Stimulated activated memory B cell treated with anti-CD40 and anti-IgM and Interleukin-4, amounts not matched to agents 10 μg/mL and 1 μg/mL and 100 μg/mL, for 72 hours (primary cell): ENCODE measurements around the gene UVSSA.
"Not testable (repeated sequence)": the region's sequence is repeated elsewhere in the genome, so short reads cannot be mapped to it uniquely, and the experiment has no call there.

ENCODE experiments used
- ATAC-seq: fragments of 150-1000 bp; cut with Tn5 transposase; 2 replicates; pipeline ENCODE4 v1.10.0; 2021
- H3K27ac Mint-ChIP-seq: one replicate; pipeline ENCODE4 v1.8.0; 2022; ENCODE audit warnings: mild to moderate bottlenecking, mixed read lengths
- H3K27me3 Mint-ChIP-seq: one replicate; pipeline ENCODE4 v1.8.0; 2022; ENCODE audit warnings: mixed read lengths
- H3K36me3 Mint-ChIP-seq: one replicate; pipeline ENCODE4 v1.8.0; 2022; ENCODE audit warnings: mixed read lengths
- H3K4me1 Mint-ChIP-seq: one replicate; pipeline ENCODE4 v1.8.0; 2022; ENCODE audit warnings: mixed read lengths
- H3K4me3 Mint-ChIP-seq: one replicate; pipeline ENCODE4 v1.8.0; 2022; ENCODE audit warnings: mild to moderate bottlenecking, moderate library complexity, mixed read lengths
- H3K9me3 Mint-ChIP-seq: one replicate; pipeline ENCODE4 v1.8.0; 2022; ENCODE audit warnings: mixed read lengths

Gene UVSSA

GRCh38 chr4:1312821-1313640 lies 34.0 kb upstream of the UVSSA start:
- H3K9me3 Mint-ChIP-seq = peaks cover 3% of the 10 kb centered on the region
- H3K36me3 Mint-ChIP-seq = peaks cover 71% of the 10 kb centered on the region
- H3K4me3 Mint-ChIP-seq = no peak overlapping the region
- H3K27me3 Mint-ChIP-seq = no peaks in the 10 kb centered on the region
- peaks cover 25% of the 10 kb centered on the region for H3K4me1 Mint-ChIP-seq
- ATAC-seq = no peak
- no peak overlapping the region for H3K27ac Mint-ChIP-seq

GRCh38 chr4:1315306-1315705 lies 31.7 kb upstream of the UVSSA start:
- Mint-ChIP-seq H3K36me3 (peaks cover 70% of the 10 kb centered on the region), H3K27ac (no peak overlapping the region), H3K4me3 (no peak overlapping the region), H3K4me1 (peaks cover 4% of the 10 kb centered on the region), H3K27me3 (no peaks in the 10 kb centered on the region), H3K9me3 (peaks cover 3% of the 10 kb centered on the region)
- no peak for ATAC-seq

GRCh38 chr4:1315836-1316536 lies 31.0 kb upstream of the UVSSA start:
- H3K4me1 Mint-ChIP-seq = no peaks in the 10 kb centered on the region
- H3K4me3 Mint-ChIP-seq = no peak overlapping the region
- no peak overlapping the region for H3K27ac Mint-ChIP-seq
- peaks cover 3% of the 10 kb centered on the region for H3K9me3 Mint-ChIP-seq
- no peak for ATAC-seq
- H3K36me3 Mint-ChIP-seq = peaks cover 71% of the 10 kb centered on the region
- H3K27me3 Mint-ChIP-seq = no peaks in the 10 kb centered on the region

- Mint-ChIP-seq H3K9me3 (peaks cover 3% of the 10 kb centered on the region), H3K27me3 (no peaks in the 10 kb centered on the region), H3K4me3 (no peak overlapping the region), H3K36me3 (peaks cover 76% of the 10 kb centered on the region), H3K4me1 (no peaks in the 10 kb centered on the region), H3K27ac (no peak overlapping the region)
- ATAC-seq = peak; percentile 16
Observed at GRCh38 chr4:1316537-1317168, 30.4 kb upstream of the UVSSA start.

- peaks cover 3% of the 10 kb centered on the region for H3K9me3 Mint-ChIP-seq
- H3K4me3 Mint-ChIP-seq = no peak overlapping the region
- no peak overlapping the region for H3K27ac Mint-ChIP-seq
- H3K27me3 Mint-ChIP-seq = no peaks in the 10 kb centered on the region
- ATAC-seq = no peak
- H3K36me3 Mint-ChIP-seq = peaks cover 69% of the 10 kb centered on the region
- H3K4me1 Mint-ChIP-seq = no peaks in the 10 kb centered on the region
Observed at GRCh38 chr4:1317177-1318045, 29.6 kb upstream of the UVSSA start.

GRCh38 chr4:1318046-1318375 lies 29.0 kb upstream of the UVSSA start:
- Mint-ChIP-seq H3K36me3 (peaks cover 63% of the 10 kb centered on the region), H3K27ac (no peak overlapping the region), H3K4me3 (no peak overlapping the region)

GRCh38 chr4:1318488-1319213 lies 28.4 kb upstream of the UVSSA start:
- Mint-ChIP-seq H3K4me1 (no peaks in the 10 kb centered on the region), H3K9me3 (peaks cover 3% of the 10 kb centered on the region), H3K36me3 (peaks cover 56% of the 10 kb centered on the region), H3K27ac (no peak overlapping the region), H3K4me3 (no peak overlapping the region), H3K27me3 (no peaks in the 10 kb centered on the region)
- ATAC-seq = no peak

More at GRCh38 chr4:1318046-1318375, 29.0 kb upstream of the UVSSA start:
- no peak for ATAC-seq
- peaks cover 3% of the 10 kb centered on the region for H3K9me3 Mint-ChIP-seq
- H3K4me1 Mint-ChIP-seq = no peaks in the 10 kb centered on the region
- no peaks in the 10 kb centered on the region for H3K27me3 Mint-ChIP-seq

- Mint-ChIP-seq H3K9me3 (no peaks in the 10 kb centered on the region), H3K4me1 (no peaks in the 10 kb centered on the region), H3K27me3 (no peaks in the 10 kb centered on the region), H3K36me3 (peaks cover 30% of the 10 kb centered on the region), H3K4me3 (no peak overlapping the region), H3K27ac (no peak overlapping the region)
- ATAC-seq = no peak
Observed at GRCh38 chr4:1321486-1321885, 25.5 kb upstream of the UVSSA start.

- Mint-ChIP-seq H3K4me3 (no peak overlapping the region), H3K4me1 (no peaks in the 10 kb centered on the region), H3K36me3 (peaks cover 32% of the 10 kb centered on the region), H3K9me3 (no peaks in the 10 kb centered on the region), H3K27me3 (no peaks in the 10 kb centered on the region), H3K27ac (no peak overlapping the region)
- no peak for ATAC-seq
Observed at GRCh38 chr4:1321946-1322650, 24.9 kb upstream of the UVSSA start.

- Mint-ChIP-seq H3K4me3 (no peak overlapping the region), H3K4me1 (no peaks in the 10 kb centered on the region), H3K27me3 (no peaks in the 10 kb centered on the region), H3K9me3 (no peaks in the 10 kb centered on the region), H3K27ac (no peak overlapping the region), H3K36me3 (peaks cover 21% of the 10 kb centered on the region)
- no peak for ATAC-seq
Observed at GRCh38 chr4:1323280-1323634, 23.8 kb upstream of the UVSSA start.

GRCh38 chr4:1323635-1324442 lies 23.2 kb upstream of the UVSSA start:
- no peak for ATAC-seq
- peaks cover 18% of the 10 kb centered on the region for H3K36me3 Mint-ChIP-seq
- no peaks in the 10 kb centered on the region for H3K27me3 Mint-ChIP-seq
- H3K27ac Mint-ChIP-seq = no peak overlapping the region
- H3K9me3 Mint-ChIP-seq = no peaks in the 10 kb centered on the region
- no peak overlapping the region for H3K4me3 Mint-ChIP-seq
- no peaks in the 10 kb centered on the region for H3K4me1 Mint-ChIP-seq

GRCh38 chr4:1324443-1325175 lies 22.4 kb upstream of the UVSSA start:
- not testable (repeated sequence) for H3K4me1 Mint-ChIP-seq, H3K4me3 Mint-ChIP-seq, H3K9me3 Mint-ChIP-seq, H3K27ac Mint-ChIP-seq, H3K27me3 Mint-ChIP-seq, ATAC-seq
- H3K36me3 Mint-ChIP-seq = peaks cover 20% of the 10 kb centered on the region

GRCh38 chr4:1325176-1325480 lies 21.9 kb upstream of the UVSSA start:
- ATAC-seq = no peak
- H3K27me3 Mint-ChIP-seq = no peaks in the 10 kb centered on the region
- H3K27ac Mint-ChIP-seq = no peak overlapping the region

More at GRCh38 chr4:1325176-1325480, 21.9 kb upstream of the UVSSA start:
- H3K4me3 Mint-ChIP-seq = no peak overlapping the region
- no peaks in the 10 kb centered on the region for H3K9me3 Mint-ChIP-seq
- no peaks in the 10 kb centered on the region for H3K4me1 Mint-ChIP-seq
- H3K36me3 Mint-ChIP-seq = peaks cover 24% of the 10 kb centered on the region
